ENCODE measurements around the gene WDR19.

Gene WDR19

GRCh38 chr4:39302901-39303300 lies 120.6 kb downstream of the WDR19 start:
- DNase-seq (ENCODE audit: low read depth, low spot score): no peak

- no peak for DNase-seq (ENCODE audit: low read depth, low spot score)
These were observed 121.5 kb downstream of the WDR19 start for GRCh38 chr4:39303871-39304270.

GRCh38 chr4:39304651-39305050 lies 122.3 kb downstream of the WDR19 start:
- no peak for DNase-seq (ENCODE audit: low read depth, low spot score)

- no peak for DNase-seq (ENCODE audit: low read depth, low spot score)
These were observed 123.8 kb downstream of the WDR19 start for GRCh38 chr4:39305912-39306677.

- DNase-seq (ENCODE audit: low read depth, low spot score): no peak
These were observed 126.3 kb downstream of the WDR19 start for GRCh38 chr4:39308611-39309010.

- DNase-seq (ENCODE audit: low read depth, low spot score): no peak
These were observed 130.5 kb downstream of the WDR19 start for GRCh38 chr4:39312816-39313215.

GRCh38 chr4:39319676-39320075 lies 137.3 kb downstream of the WDR19 start:
- DNase-seq (ENCODE audit: low read depth, low spot score): no peak

- DNase-seq (ENCODE audit: low read depth, low spot score): no peak
These were observed 138.2 kb downstream of the WDR19 start for GRCh38 chr4:39320381-39321115.

GRCh38 chr4:39323821-39324220 lies 141.5 kb downstream of the WDR19 start:
- no peak for DNase-seq (ENCODE audit: low read depth, low spot score)

GRCh38 chr4:39324446-39324845 lies 142.1 kb downstream of the WDR19 start:
- DNase-seq (ENCODE audit: low read depth, low spot score): no peak

- no peak for DNase-seq (ENCODE audit: low read depth, low spot score)
These were observed 142.7 kb downstream of the WDR19 start for GRCh38 chr4:39324897-39325613.

- no peak for DNase-seq (ENCODE audit: low read depth, low spot score)
These were observed 144.2 kb downstream of the WDR19 start for GRCh38 chr4:39326468-39326977.

GRCh38 chr4:39330353-39330752 lies 148.0 kb downstream of the WDR19 start:
- no peak for DNase-seq (ENCODE audit: low read depth, low spot score)

- DNase-seq (ENCODE audit: low read depth, low spot score): no peak
These were observed 148.9 kb downstream of the WDR19 start for GRCh38 chr4:39331191-39331590.
